Stimulated activated CD8-positive, alpha-beta memory T cell treated with anti-CD3 and anti-CD28 coated beads, Interleukin-15, amount 100 ng/mL, for 48 hours (primary cell): Measurements from ENCODE around the gene PTPN7.

Experiments
- DNase-seq, 2 donors: peaks; one replicate each; pipeline ENCODE4 v3.0.0-alpha.2; 2020; ENCODE audit warnings: low read depth in 2 of 2

PTPN7 gene

GRCh38 chr1:202106340-202107254, 53.8 kb downstream of the PTPN7 start:
- DNase-seq: no peak

- no peak for DNase-seq
Observed at GRCh38 chr1:202105571-202106339, 54.6 kb downstream of the PTPN7 start.

GRCh38 chr1:202104073-202104472, 56.3 kb downstream of the PTPN7 start:
- no peak for DNase-seq

- DNase-seq: no peak
Observed at GRCh38 chr1:202101184-202101583, 59.2 kb downstream of the PTPN7 start.
